NCI-H526 treated with DMSO at 0.1 percent for 48 hours (cell line): ENCODE data around the gene DISP2.

Experiments
- DNase-seq: peaks from one replicate; lab custom pipeline; 2025; lab: John Stamatoyannopoulos, UW

The DISP2 gene

GRCh38 chr15:40344217-40344616 is 13.8 kb upstream of the DISP2 start:
- no peak for DNase-seq

- DNase-seq, result no peak
Measured at GRCh38 chr15:40344631-40345120, 13.3 kb upstream of the DISP2 start.

- no peak for DNase-seq
Measured at GRCh38 chr15:40345225-40345866, 12.7 kb upstream of the DISP2 start.

GRCh38 chr15:40345867-40346578 is 12.0 kb upstream of the DISP2 start:
- no peak for DNase-seq

GRCh38 chr15:40346579-40347558 is 11.2 kb upstream of the DISP2 start:
- DNase-seq, result no peak

DNA sequence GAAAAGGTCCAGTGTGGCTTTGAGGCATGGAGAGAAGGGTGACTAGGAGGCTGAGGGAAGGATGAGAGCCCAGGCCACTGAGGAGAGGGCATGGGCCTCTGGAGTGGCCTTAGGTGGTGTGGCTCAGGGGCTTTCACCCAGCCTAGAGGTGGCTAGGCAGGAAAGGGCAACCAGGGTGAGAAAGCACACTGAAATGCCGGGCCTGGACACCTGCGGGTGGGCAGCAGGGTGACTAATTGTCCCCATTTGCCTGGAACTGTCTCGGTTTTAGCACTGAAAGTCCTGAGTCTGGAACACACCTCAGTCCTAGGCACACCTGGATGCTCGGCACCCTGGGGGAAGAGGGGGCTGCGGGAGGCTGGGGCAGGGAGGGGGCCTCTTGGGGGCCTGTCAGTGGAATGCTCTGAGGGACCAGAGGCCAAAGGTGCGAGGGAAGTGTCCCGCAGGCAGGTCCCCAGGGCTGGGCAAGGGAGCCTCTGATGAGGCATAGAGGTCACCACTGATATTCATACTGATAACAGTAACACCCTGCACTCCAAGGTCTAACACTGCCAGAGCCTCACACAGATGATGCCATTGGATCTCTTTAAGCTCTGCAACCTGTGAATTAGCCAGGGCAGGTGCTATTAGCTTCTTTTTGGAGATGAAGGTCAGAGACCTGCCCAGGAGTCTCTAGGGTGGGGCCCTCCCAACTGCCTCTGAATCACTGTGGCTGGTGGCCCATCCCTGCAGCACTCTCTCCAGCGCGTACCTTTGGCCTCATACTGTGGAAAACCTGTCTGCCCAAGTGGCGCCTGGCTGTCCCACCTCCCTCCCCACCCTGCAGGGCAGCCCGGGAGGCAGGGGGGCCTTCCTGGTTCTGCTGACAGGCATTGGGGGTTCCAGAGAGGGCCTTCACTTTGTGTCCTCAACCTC is 10.2 kb upstream of the DISP2 start:
- no peak for DNase-seq

DNA sequence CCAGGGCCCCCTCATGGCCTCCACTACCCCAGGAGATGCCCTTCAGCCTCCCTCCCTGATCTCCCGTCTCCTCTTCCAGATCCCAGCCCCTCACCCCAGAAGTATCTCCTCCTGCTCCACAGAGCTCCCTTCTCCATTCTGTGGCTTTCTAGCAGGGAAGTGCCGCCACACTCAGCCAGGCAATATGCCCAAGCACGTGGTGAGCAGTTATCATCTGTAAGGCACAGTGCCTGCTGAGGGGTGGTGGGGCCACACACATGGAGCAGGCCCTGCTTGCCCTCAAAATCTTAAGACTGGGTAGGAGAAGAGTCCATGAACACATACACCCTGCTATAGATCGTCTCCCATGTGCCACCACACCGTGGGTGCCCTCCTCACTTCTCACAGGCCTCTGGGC is 9.5 kb upstream of the DISP2 start:
- DNase-seq, result no peak

DNA sequence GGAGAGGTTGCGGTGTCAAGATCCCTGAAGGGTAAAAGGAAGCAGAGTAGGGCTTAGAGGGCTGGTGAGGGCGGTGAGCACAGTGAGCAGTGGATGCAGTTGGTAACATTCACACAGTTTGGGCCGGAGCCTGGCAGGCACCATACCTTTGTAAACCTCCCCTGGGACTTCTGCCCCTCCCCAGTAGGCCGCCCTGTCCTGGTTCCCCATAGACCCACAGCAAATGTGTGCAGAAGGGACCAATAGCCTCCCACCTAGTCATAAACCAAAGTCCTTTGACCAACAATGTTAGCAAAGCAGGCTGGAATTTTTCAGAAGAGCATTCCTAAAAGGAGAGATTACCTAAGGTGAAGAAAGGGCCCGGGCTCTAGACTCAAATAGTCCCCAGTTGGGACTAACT is 8.9 kb upstream of the DISP2 start:
- no peak for DNase-seq

GRCh38 chr15:40352281-40352901 is 5.6 kb upstream of the DISP2 start:
- no peak for DNase-seq

DNA sequence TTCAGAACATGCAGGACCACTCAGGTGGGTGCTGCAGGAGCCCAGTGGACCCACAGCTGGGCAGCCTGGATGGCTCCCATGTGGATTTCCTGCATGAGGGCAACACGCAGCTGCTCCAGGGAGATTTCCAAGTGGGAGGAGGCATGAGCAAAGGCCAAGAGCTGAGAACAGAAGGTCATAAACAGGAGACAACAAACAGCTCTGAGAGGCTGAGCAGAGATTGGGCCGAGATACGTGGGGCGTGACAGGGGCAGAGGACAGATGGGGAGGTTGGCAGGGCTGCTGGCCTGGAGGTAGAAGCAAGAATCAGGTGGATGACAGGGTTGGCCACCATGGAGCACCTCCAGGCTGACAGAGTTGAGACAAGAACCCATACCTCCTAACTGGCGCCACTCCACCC is 4.3 kb upstream of the DISP2 start:
- DNase-seq, result no peak

GRCh38 chr15:40354408-40355171 is 3.4 kb upstream of the DISP2 start:
- peak; percentile 14 for DNase-seq

DNA sequence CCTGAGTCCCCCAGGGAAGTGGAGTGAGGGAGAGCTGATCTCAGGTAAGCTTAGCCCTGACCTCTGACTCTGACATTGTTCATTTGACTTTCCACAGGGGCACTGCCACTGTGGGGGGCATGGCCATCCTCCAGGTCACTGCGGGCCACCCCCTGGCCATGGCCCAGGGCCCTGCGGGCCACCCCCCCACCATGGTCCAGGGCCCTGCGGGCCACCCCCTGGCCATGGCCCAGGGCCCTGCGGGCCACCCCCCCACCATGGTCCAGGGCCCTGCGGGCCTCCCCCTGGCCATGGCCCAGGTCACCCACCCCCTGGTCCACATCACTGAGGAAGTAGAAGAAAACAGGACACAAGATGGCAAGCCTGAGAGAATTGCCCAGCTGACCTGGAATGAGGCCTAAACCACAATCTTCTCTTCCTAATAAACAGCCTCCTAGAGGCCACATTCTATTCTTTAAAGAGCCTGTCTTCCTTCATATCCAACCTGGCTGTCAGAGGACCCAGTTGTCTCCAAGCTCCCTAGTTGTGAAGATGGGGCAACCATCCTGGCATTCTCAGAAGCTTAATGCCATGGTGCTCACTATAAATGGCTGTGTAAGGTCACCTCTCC is 1.9 kb upstream of the DISP2 start:
- no peak for DNase-seq

DNA sequence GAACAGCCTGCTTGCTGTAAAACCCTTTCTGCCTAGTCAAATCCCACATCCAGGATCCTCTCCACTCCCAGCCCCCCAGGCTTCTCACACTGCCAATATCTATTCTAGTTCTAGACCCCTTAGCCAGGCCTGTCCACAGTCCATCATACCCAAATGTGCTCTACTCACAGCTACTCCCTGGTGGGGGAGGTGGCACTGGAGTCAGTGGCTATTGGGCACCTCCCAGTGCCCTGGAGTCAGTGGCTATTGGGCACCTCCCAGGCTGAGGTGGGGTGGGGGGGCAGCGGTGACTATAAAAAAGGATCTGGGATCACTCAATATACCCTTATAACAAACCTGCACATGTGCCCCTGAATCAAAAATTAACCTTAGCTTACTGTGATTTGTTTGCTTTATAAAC is 773 bp upstream of the DISP2 start:
- no peak for DNase-seq

DNA sequence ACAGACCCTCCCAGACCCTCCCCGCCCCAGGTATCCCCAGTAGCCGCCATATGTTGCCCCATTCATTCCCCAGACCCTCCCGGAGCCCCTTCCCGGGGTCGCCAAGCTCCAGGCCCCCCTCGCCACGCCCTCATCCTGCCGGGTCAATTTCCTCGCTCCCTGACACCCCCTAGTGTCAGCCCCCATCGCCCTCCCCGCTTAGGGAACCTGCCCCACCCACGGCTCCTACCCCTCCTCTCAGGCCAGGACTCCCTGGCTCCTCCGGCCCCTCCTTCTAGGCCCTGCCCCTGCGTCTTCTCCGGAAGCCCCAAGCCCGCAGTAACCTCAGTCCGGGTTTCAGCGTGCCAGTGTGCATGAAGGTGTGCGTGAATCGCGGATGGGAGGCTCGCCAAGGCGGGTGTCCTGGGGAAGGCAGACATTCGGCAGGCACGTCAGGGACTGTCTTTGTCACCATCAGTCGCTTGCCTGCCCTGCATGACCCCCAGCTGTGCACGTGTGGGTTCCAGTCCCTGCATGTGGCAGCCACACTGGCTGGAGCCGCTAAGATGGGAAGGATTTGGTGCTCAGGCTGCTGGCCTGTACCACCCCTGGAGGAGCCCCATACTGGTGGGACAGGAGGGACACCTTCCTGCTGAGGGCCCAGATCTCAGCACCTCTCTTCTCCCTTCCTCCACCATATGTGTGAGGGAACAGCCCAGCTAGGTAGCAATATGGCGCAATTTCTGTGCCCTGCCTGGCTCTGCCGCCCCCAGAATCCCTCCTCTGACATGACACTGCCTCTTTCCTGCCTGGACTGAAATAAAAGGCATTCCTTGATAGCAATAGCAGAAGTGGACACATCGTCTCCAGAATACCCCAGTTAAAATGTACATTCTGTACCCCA is 693 bp downstream of the DISP2 start:
- DNase-seq, result no peak

GRCh38 chr15:40360015-40360414 is 2.0 kb downstream of the DISP2 start:
- no peak for DNase-seq

DNA sequence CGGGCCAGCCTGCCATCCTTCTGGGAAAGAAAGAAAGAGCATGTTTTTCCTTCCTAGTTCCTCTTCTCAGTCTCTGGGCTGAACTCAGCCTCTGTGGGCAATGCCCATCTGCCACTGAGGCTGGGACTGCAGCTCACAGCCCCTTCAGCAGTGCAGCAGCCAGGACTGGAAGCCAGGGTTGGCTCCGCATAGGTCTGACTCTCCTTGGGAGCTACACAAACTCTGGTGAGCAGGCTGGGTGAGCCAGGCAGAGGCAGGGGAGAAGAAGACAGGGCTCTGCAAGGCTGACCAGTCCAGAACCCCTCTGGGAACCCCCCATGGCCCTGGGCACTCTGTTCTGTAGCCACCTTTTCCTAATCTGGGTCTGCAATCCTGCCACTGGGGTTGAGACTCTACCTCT is 3.6 kb downstream of the DISP2 start:
- DNase-seq, result no peak

- DNase-seq, result no peak
Measured at GRCh38 chr15:40363611-40364010, 5.6 kb downstream of the DISP2 start.

GRCh38 chr15:40364251-40364650 is 6.2 kb downstream of the DISP2 start:
- no peak for DNase-seq

GRCh38 chr15:40365016-40365415 is 7.0 kb downstream of the DISP2 start:
- no peak for DNase-seq
